Measurements from ENCODE around the gene PRR19. TPM values are rescaled to one million over a fixed set of nuclear protein-coding genes. Genes with fewer than 3 reads are reported as not detected.
A peak's percentile ranks its signal among the peaks of the same experiment; 100 is the strongest.

The PRR19 gene
- total and polyA plus RNA-seq, 7 donors, result 0.17 to 0.73 (median 0.51) TPM; not detected in 2

DNA sequence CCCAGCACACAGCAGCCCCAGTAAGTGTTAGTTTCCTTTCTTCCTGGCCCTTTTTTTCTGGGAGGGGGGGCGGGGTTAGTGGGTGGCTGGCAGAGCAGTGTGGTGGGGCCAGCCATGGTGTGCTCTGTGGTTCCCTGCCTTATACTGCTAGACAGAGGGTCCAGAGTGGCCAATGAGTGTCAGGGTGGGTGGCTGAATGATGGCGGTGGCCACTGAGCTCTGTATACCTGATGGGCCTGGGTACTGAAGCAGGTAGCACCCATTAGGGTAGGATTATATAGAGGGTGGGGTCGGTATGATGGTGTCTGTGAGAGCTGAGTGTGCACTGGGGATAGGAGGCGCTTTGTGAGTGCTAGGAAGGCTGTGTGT lies 19.1 kb upstream of the PRR19 start:
- no peak for ATAC-seq
- peaks cover 62% of the 10 kb centered on the region for H3K4me1 ChIP-seq
- H3K4me3 ChIP-seq, result peak overlapping the region; percentile 66
- whole genome bisulfite sequencing, 3 donors, result 49 to 61% (median 53%) methylated on average over 4 of the region's 4 CpGs
- intact Hi-C loops (cut with DNase I), result no loop called here
- no peaks in the 10 kb centered on the region for H3K27me3 ChIP-seq (ENCODE audit: insufficient read depth in 3 of 3, low read length in 2 of 3)
- no peaks in the 10 kb centered on the region for H3K9me3 ChIP-seq
- H3K27ac ChIP-seq, result peak overlapping the region; percentile 91
- TF ChIP-seq, protein P1, sequence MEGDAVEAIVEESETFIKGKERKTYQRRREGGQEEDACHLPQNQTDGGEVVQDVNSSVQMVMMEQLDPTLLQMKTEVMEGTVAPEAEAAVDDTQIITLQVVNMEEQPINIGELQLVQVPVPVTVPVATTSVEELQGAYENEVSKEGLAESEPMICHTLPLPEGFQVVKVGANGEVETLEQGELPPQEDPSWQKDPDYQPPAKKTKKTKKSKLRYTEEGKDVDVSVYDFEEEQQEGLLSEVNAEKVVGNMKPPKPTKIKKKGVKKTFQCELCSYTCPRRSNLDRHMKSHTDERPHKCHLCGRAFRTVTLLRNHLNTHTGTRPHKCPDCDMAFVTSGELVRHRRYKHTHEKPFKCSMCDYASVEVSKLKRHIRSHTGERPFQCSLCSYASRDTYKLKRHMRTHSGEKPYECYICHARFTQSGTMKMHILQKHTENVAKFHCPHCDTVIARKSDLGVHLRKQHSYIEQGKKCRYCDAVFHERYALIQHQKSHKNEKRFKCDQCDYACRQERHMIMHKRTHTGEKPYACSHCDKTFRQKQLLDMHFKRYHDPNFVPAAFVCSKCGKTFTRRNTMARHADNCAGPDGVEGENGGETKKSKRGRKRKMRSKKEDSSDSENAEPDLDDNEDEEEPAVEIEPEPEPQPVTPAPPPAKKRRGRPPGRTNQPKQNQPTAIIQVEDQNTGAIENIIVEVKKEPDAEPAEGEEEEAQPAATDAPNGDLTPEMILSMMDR (IDR thresholded peaks at IDR 0.05), result no peak
- peaks cover 4 to 11% of the 10 kb centered on the region in 2 donors for H3K36me3 ChIP-seq (ENCODE audit: insufficient read depth in 1 of 2, low read depth in 1 of 2)
- DNase-seq, result no peak

DNA sequence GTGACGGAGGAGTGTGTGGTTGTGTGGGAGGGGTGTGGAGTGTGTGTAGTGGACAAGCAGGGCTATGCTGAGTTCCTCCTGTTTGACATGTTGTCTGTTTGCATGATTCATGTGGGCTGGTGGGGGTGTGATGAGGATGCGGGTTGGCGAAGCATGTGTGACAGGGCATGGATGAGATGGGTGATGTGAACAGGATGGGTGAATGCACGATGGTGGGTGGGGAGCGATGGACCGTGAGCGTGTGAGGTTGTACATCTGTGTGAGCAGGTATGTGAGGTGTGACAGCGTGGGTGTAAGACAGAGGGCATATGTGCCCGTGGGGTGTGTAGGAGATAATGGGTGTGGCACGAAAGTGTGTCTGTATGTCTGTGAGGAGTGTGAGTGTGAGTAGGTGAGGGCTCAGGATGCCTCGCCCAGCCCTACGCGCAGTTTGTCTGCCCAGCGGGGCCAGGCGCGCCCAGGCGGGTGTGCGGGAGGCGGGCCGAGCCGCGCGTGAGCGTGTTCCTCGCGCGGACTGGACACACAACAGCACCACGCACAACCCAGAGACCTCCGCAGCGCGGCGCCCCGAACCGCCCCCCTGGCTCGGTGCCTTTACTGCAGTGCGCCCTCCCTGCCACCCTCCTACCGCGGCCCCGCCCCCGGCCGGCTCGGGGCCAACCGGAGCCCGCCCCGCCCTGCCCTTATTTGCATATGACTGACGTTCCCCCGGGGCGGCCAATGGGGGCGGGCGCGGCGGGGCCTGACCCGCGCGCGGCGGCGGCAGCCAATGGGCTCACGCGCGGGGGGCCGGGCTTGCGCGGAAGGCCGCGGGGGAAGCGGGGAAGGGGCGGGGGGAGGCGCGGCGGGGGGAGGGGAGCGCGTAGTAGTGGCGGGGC lies 18.5 kb upstream of the PRR19 start:
- ATAC-seq (peak; percentile 76 to 80 (median 79)), DNase-seq (peak; percentile 97 to 98)
- intact Hi-C loops (cut with DNase I), result no loop called here
- H3K4me1 ChIP-seq, result peaks cover 56% of the 10 kb centered on the region
- TF ChIP-seq, protein P1 (IDR thresholded peaks at IDR 0.05), result no peak
- H3K4me3 ChIP-seq, result peak overlapping the region; percentile 66
- H3K9me3 ChIP-seq, result no peaks in the 10 kb centered on the region
- H3K27ac ChIP-seq, result peak overlapping the region; percentile 91
- H3K27me3 ChIP-seq (ENCODE audit: insufficient read depth in 3 of 3, low read length in 2 of 3), result no peaks in the 10 kb centered on the region
- peaks cover 4 to 17% of the 10 kb centered on the region in 2 donors for H3K36me3 ChIP-seq (ENCODE audit: insufficient read depth in 1 of 2, low read depth in 1 of 2)
- 3 to 5% (median 3%) methylated on average over 31 to 62 of the region's 74 CpGs for WGBS, 3 donors

DNA sequence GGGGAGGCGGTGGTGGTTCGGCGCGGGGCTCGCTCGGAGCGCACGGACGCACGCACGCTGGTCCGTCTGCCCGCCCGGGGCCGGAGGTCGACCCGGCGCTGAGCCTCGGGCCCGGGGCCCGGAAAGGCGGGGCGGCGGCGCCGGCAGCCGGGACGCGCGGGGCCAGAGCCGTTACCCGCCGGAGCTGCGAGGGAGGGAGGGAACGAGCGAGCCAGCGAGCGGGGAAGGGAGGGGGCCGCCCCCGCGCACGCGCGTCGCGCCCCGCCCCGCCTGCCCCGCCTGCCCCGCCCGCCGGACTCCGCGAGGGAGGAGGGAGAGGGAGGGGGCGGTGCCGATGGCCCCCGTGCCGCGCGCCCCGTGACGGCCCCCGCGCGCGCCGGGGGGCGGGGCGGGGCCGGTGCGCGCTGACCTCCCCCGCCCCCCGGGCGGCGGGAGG lies 17.8 kb upstream of the PRR19 start:
- H3K4me1 ChIP-seq, result peaks cover 50% of the 10 kb centered on the region
- DNase-seq (peak; percentile 86 to 93), ATAC-seq (peak; percentile 46 to 57 (median 50))
- peaks cover 4 to 24% of the 10 kb centered on the region in 2 donors for H3K36me3 ChIP-seq (ENCODE audit: insufficient read depth in 1 of 2, low read depth in 1 of 2)
- H3K27ac ChIP-seq, result peak overlapping the region; percentile 91
- H3K4me3 ChIP-seq, result peak overlapping the region; percentile 66
- intact Hi-C loops (cut with DNase I), result no loop called here
- H3K9me3 ChIP-seq, result no peaks in the 10 kb centered on the region
- no peaks in the 10 kb centered on the region for H3K27me3 ChIP-seq (ENCODE audit: insufficient read depth in 3 of 3, low read length in 2 of 3)
- WGBS, 3 donors, result 0 to 5% (median 1%) methylated on average over 4 to 72 of the region's 76 CpGs
- TF ChIP-seq, protein P1 (IDR thresholded peaks at IDR 0.05), result no peak

DNA sequence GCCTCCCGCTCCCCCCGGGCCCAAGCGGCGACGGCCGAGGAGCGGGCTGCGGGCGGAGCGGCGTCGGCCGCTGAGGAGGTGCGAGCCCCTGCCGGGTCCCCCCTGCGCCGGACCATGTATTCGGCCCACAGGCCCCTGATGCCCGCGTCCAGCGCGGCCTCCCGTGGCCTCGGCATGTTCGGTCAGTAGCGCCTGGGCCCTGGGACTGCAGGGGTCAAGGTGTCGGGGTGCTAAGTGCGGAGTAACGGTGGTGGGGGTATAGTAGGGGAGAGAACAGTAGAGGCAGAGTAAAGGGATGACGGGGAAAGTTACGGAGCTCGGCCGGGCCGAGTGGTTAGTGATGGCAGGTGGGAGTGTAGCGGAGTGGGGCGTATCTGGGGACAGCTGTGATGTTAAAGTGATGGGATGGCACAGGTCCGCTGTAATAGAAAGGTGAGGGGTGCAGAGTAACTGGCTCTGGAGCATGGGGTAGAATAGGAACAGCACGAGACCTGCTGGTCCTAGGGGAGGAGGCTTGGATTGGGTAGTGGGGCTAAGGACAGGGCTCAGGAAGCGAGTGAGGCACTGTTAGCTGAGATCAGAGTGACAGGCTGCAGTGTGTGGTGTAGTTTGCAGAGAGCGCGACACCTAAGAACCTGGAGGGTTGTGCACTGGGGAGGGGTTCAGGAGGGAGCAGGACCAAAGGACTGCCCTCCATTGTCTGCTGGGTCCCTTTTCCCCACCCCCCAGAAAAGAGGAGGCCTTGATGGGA lies 17.2 kb upstream of the PRR19 start:
- DNase-seq (peak in 1 of 2 donors; percentile 62), ATAC-seq (no peak)
- H3K27ac ChIP-seq, result peak overlapping the region; percentile 52
- WGBS, 3 donors, result 4 to 11% (median 4%) methylated on average over 27 to 41 of the region's 41 CpGs
- TF ChIP-seq, protein P1 (IDR thresholded peaks at IDR 0.05), result no peak
- H3K4me3 ChIP-seq, result peak overlapping the region; percentile 68
- peaks cover 44% of the 10 kb centered on the region for H3K4me1 ChIP-seq
- intact Hi-C loops (cut with DNase I), result no loop called here
- no peaks in the 10 kb centered on the region for H3K27me3 ChIP-seq (ENCODE audit: insufficient read depth in 3 of 3, low read length in 2 of 3)
- peaks cover 4 to 31% of the 10 kb centered on the region in 2 donors for H3K36me3 ChIP-seq (ENCODE audit: insufficient read depth in 1 of 2, low read depth in 1 of 2)
- no peaks in the 10 kb centered on the region for H3K9me3 ChIP-seq
